SJCRH30 (cell line): ENCODE measurements around the gene TMEM120A. TPM values are rescaled to one million over a fixed set of nuclear protein-coding genes. Genes with fewer than 3 reads are reported as not detected.

Experiments used
- DNase-seq, 2 experiments: peaks; one replicate each; pipeline ENCODE4 v3.0.0-alpha.2; 2015 to 2020
- H3K27ac ChIP-seq: fragments of 250-450 bp; sonication (Bioruptor Pico); 2 replicates; pipeline ENCODE4 v1.5.1; 2020; ENCODE audit warnings: mild to moderate bottlenecking, moderate library complexity
- H3K27me3 ChIP-seq: fragments of 250-450 bp; sonication (Bioruptor Pico); 2 replicates; pipeline ENCODE4 v1.5.1; 2020; ENCODE audit warnings: mild to moderate bottlenecking, moderate library complexity
- H3K36me3 ChIP-seq: fragments of 250-450 bp; sonication (Bioruptor Pico); 2 replicates; pipeline ENCODE4 v1.5.1; 2020; ENCODE audit warnings: mild to moderate bottlenecking, moderate library complexity
- H3K4me1 ChIP-seq: fragments of 250-450 bp; sonication (Bioruptor Pico); 2 replicates; pipeline ENCODE4 v1.5.1; 2020; ENCODE audit warnings: mild to moderate bottlenecking, moderate library complexity
- H3K4me3 ChIP-seq: fragments of 250-450 bp; sonication (Bioruptor Pico); 2 replicates; pipeline ENCODE4 v1.5.1; 2020; ENCODE audit warnings: mild to moderate bottlenecking, moderate library complexity
- H3K9me3 ChIP-seq: fragments of 250-450 bp; sonication (Bioruptor Pico); replicated peaks from 2 replicates; pipeline ENCODE4 v1.5.1; 2020; ENCODE audit warnings: mild to moderate bottlenecking, moderate library complexity
- total RNA-seq: library from RNA; depleted of rRNA; stranded (reverse); fragments of >200 nt; shearing (Covaris generic); gene quantifications from 2 replicates; pipeline ENCODE4 v1.2.3, GENCODE V29; 2014; rRNA removed

The TMEM120A gene
- total RNA-seq, 1 experiment from 2014 or later: 14.0 TPM

- Histone ChIP-seq H3K36me3 (peaks cover 9% of the 10 kb centered on the region; the same call in 1 of the 2 replicates), H3K4me3 (no peak overlapping the region), H3K27ac (no peak overlapping the region), H3K9me3 (no peaks in the 10 kb centered on the region), H3K4me1 (no peaks in the 10 kb centered on the region), H3K27me3 (no peaks in the 10 kb centered on the region)
- no peak for DNase-seq
Measured at GRCh38 chr7:75944507-75944906, 49.9 kb downstream of the TMEM120A start.

DNA sequence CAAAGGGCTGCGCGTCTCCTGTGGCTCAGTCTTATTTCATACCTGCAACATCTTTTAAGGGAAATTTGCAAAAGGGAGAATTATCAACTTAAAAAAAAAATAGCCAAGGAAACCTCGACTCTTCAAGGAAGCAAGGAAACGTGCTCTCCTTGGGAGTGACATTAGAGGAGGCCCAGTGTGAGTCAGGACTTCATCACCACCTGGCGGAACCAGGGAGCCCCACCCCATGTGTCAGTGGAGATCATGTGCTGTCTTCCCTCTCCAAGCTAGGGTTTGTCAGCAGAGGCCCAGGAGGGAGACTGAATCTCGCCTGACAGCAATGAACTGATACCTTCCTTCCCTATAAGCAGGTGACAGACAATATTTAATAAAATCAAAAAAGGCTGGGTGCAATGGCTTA is 50.5 kb downstream of the TMEM120A start:
- H3K27me3 ChIP-seq: no peaks in the 10 kb centered on the region
- no peaks in the 10 kb centered on the region for H3K4me1 ChIP-seq
- H3K36me3 ChIP-seq: peaks cover 9% of the 10 kb centered on the region; the same call in 1 of the 2 replicates
- H3K9me3 ChIP-seq: no peaks in the 10 kb centered on the region
- no peak for DNase-seq
- no peak overlapping the region for H3K4me3 ChIP-seq
- H3K27ac ChIP-seq: no peak overlapping the region

GRCh38 chr7:75938921-75939320 is 55.5 kb downstream of the TMEM120A start:
- Histone ChIP-seq H3K27ac (no peak overlapping the region), H3K36me3 (peaks cover 3% of the 10 kb centered on the region; the same call in 1 of the 2 replicates), H3K4me3 (no peak overlapping the region), H3K27me3 (no peaks in the 10 kb centered on the region), H3K4me1 (peaks cover 16% of the 10 kb centered on the region), H3K9me3 (no peaks in the 10 kb centered on the region; the same call in 1 of the 2 replicates)
- no peak for DNase-seq

- no peak overlapping the region for H3K4me3 ChIP-seq
Measured at GRCh38 chr7:75937958-75938786, 56.2 kb downstream of the TMEM120A start.

More at GRCh38 chr7:75937958-75938786, 56.2 kb downstream of the TMEM120A start:
- Histone ChIP-seq H3K27me3 (no peaks in the 10 kb centered on the region), H3K4me1 (peaks cover 16% of the 10 kb centered on the region), H3K27ac (peak overlapping the region; percentile 46), H3K9me3 (no peaks in the 10 kb centered on the region; the same call in 1 of the 2 replicates), H3K36me3 (peaks cover 2% of the 10 kb centered on the region; the same call in 1 of the 2 replicates)
- peak; percentile 76 to 77 for DNase-seq

Other genes starting within 250 kb of the TMEM120A start
- not detected in 2 replicates for gene CCL26, start 222.4 kb downstream of the TMEM120A start, total RNA-seq
- gene CCL24, start 180.8 kb downstream of the TMEM120A start, total RNA-seq: 0.35 TPM in 1 of 2 replicates, not detected in the other
- 49.3 and 50.6 TPM in 2 replicates for gene RHBDD2, start 115.6 kb downstream of the TMEM120A start, total RNA-seq
- 106 and 109 TPM in 2 replicates for gene POR, start 79.4 kb downstream of the TMEM120A start, total RNA-seq
- 60.9 and 66.8 TPM in 2 replicates for gene STYXL1, start 53.4 kb upstream of the TMEM120A start, total RNA-seq
- 160 and 168 TPM in 2 replicates for gene MDH2, start 53.5 kb upstream of the TMEM120A start, total RNA-seq
- 0.43 and 0.51 TPM in 2 replicates for gene SRRM3, start 207.3 kb upstream of the TMEM120A start, total RNA-seq